Measurements from ENCODE around the gene TMEM26. TPM values are rescaled to one million over a fixed set of nuclear protein-coding genes. Genes with fewer than 3 reads are reported as not detected.

The TMEM26 gene
- total RNA-seq, 1 donor from 2014 or later, result 3.4 TPM

GRCh38 chr10:61476529-61476928 is 23.3 kb upstream of the TMEM26 start:
- Mint-ChIP-seq H3K27ac (no peak overlapping the region), H3K36me3 (no peaks in the 10 kb centered on the region), H3K27me3 (ENCODE audit: low read depth) (peaks cover 12% of the 10 kb centered on the region), H3K4me1 (peaks cover 7% of the 10 kb centered on the region), H3K9me3 (no peaks in the 10 kb centered on the region), H3K4me3 (no peak overlapping the region)
- no peak for TF ChIP-seq CTCF (IDR thresholded peaks at IDR 0.05; ENCODE audit: unreplicated experiment)
- no peak for DNase-seq (ENCODE audit: low spot score in 2 of 2, unreplicated experiment in 2 of 2)

- H3K9me3 Mint-ChIP-seq, result no peaks in the 10 kb centered on the region
- no peak overlapping the region for H3K4me3 Mint-ChIP-seq
- H3K4me1 Mint-ChIP-seq, result peaks cover 7% of the 10 kb centered on the region
- H3K36me3 Mint-ChIP-seq, result no peaks in the 10 kb centered on the region
- no peak for TF ChIP-seq CTCF (IDR thresholded peaks at IDR 0.05; ENCODE audit: unreplicated experiment)
- H3K27ac Mint-ChIP-seq, result no peak overlapping the region
- no peak for DNase-seq (ENCODE audit: low spot score in 2 of 2, unreplicated experiment in 2 of 2)
- H3K27me3 Mint-ChIP-seq (ENCODE audit: low read depth), result peaks cover 7% of the 10 kb centered on the region
Measured at GRCh38 chr10:61475449-61475873, 22.3 kb upstream of the TMEM26 start.

- peaks cover 9% of the 10 kb centered on the region for H3K9me3 Mint-ChIP-seq
- no peak overlapping the region for H3K4me3 Mint-ChIP-seq
- H3K4me1 Mint-ChIP-seq, result peaks cover 10% of the 10 kb centered on the region
- DNase-seq (ENCODE audit: low spot score in 2 of 2, unreplicated experiment in 2 of 2), result no peak
- H3K27ac Mint-ChIP-seq, result no peak overlapping the region
- TF ChIP-seq CTCF (IDR thresholded peaks at IDR 0.05; ENCODE audit: unreplicated experiment), result no peak
- peaks cover under 1% of the 10 kb centered on the region for H3K27me3 Mint-ChIP-seq (ENCODE audit: low read depth)
- no peaks in the 10 kb centered on the region for H3K36me3 Mint-ChIP-seq
Measured at GRCh38 chr10:61472090-61472674, 19.0 kb upstream of the TMEM26 start.

GRCh38 chr10:61471491-61471890 is 18.3 kb upstream of the TMEM26 start:
- H3K9me3 Mint-ChIP-seq, result peaks cover 9% of the 10 kb centered on the region
- H3K27me3 Mint-ChIP-seq (ENCODE audit: low read depth), result no peaks in the 10 kb centered on the region
- H3K4me3 Mint-ChIP-seq, result no peak overlapping the region
- H3K4me1 Mint-ChIP-seq, result peaks cover 10% of the 10 kb centered on the region
- H3K36me3 Mint-ChIP-seq, result no peaks in the 10 kb centered on the region
- no peak for DNase-seq (ENCODE audit: low spot score in 2 of 2, unreplicated experiment in 2 of 2)
- no peak for TF ChIP-seq CTCF (IDR thresholded peaks at IDR 0.05; ENCODE audit: unreplicated experiment)
- no peak overlapping the region for H3K27ac Mint-ChIP-seq

GRCh38 chr10:61470740-61471139 is 17.6 kb upstream of the TMEM26 start:
- Mint-ChIP-seq H3K36me3 (no peaks in the 10 kb centered on the region), H3K27me3 (ENCODE audit: low read depth) (no peaks in the 10 kb centered on the region), H3K27ac (no peak overlapping the region)

More at GRCh38 chr10:61470740-61471139, 17.6 kb upstream of the TMEM26 start:
- peaks cover 10% of the 10 kb centered on the region for H3K4me1 Mint-ChIP-seq
- no peak overlapping the region for H3K4me3 Mint-ChIP-seq
- DNase-seq (ENCODE audit: low spot score in 2 of 2, unreplicated experiment in 2 of 2), result no peak
- no peak for TF ChIP-seq CTCF (IDR thresholded peaks at IDR 0.05; ENCODE audit: unreplicated experiment)
- peaks cover 9% of the 10 kb centered on the region for H3K9me3 Mint-ChIP-seq

Measured in mesothelial cell of epicardium (in vitro differentiated cells).